Transverse colon (tissue), 4 donors: Measurements from ENCODE around the gene FAM118B. TPM values are rescaled to one million over a fixed set of nuclear protein-coding genes. Genes with fewer than 3 reads are reported as not detected.
"Not testable (repeated sequence)": the region's sequence is repeated elsewhere in the genome, so short reads cannot be mapped to it uniquely, and the experiment has no call there.

Experiments
- DNase-seq: peaks from one replicate; pipeline ENCODE4 v3.0.0-alpha.2; 2019
- H3K27ac ChIP-seq, 4 donors: fragments of 200-600 bp; sonication (generic); 2 replicates each; pipeline ENCODE4 v1.5.1; 2016 to 2018; ENCODE audit warnings: inconsistent platforms in 4 of 4
- H3K27me3 ChIP-seq: fragments of 200-600 bp; sonication (generic); 2 replicates; pipeline ENCODE4 v1.5.1; 2017; ENCODE audit warnings: inconsistent platforms
- H3K36me3 ChIP-seq, 4 donors: fragments of 200-600 bp; sonication (generic); 2 replicates each; pipeline ENCODE4 v1.5.1; 2017 to 2019; ENCODE audit warnings: inconsistent platforms in 4 of 4
- H3K4me1 ChIP-seq, 4 donors: fragments of 200-600 bp; sonication (generic); 2 replicates each; pipeline ENCODE4 v1.5.1; 2017 to 2020; ENCODE audit warnings: inconsistent platforms in 4 of 4
- H3K4me3 ChIP-seq, 4 donors: fragments of 200-600 bp; sonication (generic); 1 replicate in 1 of 4; 2 replicates in 3 of 4; pipeline versions ENCODE4 v1.5.1 to v1.6.1; 2017 to 2019; ENCODE audit warnings: inconsistent platforms in 4 of 4
- H3K9me3 ChIP-seq, 2 donors: fragments of 200-600 bp; sonication (generic); 2 replicates each; pipeline ENCODE4 v1.5.1; 2017 to 2019; ENCODE audit warnings: inconsistent platforms in 2 of 2
- EP300 ChIP-seq: sonication (generic); formaldehyde crosslinking; IDR thresholded peaks from one replicate; pipeline ENCODE4 v1.6.1; 2017; ENCODE audit warnings: antibody characterized with exemption, low read depth
- POLR2A ChIP-seq: fragments of 450-650 bp; IDR thresholded peaks from one replicate; pipeline ENCODE4 v1.6.1; 2016; ENCODE audit warnings: antibody characterized with exemption, mild to moderate bottlenecking, moderate library complexity
- POLR2AphosphoS5 ChIP-seq, 3 donors: sonication (generic); formaldehyde crosslinking; IDR thresholded peaks; one replicate each; pipeline ENCODE4 v1.6.1; 2016; ENCODE audit warnings: antibody characterized with exemption in 3 of 3
- WGBS, 2 donors: methylation state at CpG; one replicate each; pipeline ENCODE4 v1.1.5; 2018; ENCODE audit warnings: low coverage in 1 of 2; 5-methylcytosine and 5-hydroxymethylcytosine counted together
- in situ Hi-C, 4 donors: fragments of 200-750 bp; cut with MboI; loops; one replicate each; pipeline versions ENCODE4 v1.15.0 to v1.15.1; 2017; ENCODE audit warnings: low sequenced_read_pairs in 3 of 4, low pct_ligation_motif_present in 1 of 4, low pct_unique_long_range_greater_than_20kb in 1 of 4
- intact Hi-C: fragments of 100-400 bp; cut with DNase I; formaldehyde crosslinking; loops from one replicate; pipeline ENCODE4 v1.15.1; 2023; ENCODE audit warnings: low total_unique reads
- total RNA-seq, 4 donors: library from RNA; depleted of rRNA; stranded (reverse); fragments of >200 nt; gene quantifications; one replicate each; pipeline ENCODE4 v1.1.0, GENCODE V29; 2016
- TF ChIP-seq, protein P1 (sequence below), 5 experiments: fragments of 200-600 bp in 3 of 5; fragments of 450-650 bp in 2 of 5; sonication (generic) in 3 of 5; IDR thresholded peaks; 1 replicate in 2 of 5; 2 replicates in 3 of 5; pipeline ENCODE4 v1.5.1; 2016 to 2017; ENCODE audit warnings: antibody characterized with exemption in 5 of 5, inconsistent platforms in 3 of 5, mild to moderate bottlenecking in 2 of 5, moderate library complexity in 1 of 5

Gene FAM118B
- total RNA-seq, 4 donors from 2014 or later: 13.7 to 54.5 (median 47.3) TPM

DNA sequence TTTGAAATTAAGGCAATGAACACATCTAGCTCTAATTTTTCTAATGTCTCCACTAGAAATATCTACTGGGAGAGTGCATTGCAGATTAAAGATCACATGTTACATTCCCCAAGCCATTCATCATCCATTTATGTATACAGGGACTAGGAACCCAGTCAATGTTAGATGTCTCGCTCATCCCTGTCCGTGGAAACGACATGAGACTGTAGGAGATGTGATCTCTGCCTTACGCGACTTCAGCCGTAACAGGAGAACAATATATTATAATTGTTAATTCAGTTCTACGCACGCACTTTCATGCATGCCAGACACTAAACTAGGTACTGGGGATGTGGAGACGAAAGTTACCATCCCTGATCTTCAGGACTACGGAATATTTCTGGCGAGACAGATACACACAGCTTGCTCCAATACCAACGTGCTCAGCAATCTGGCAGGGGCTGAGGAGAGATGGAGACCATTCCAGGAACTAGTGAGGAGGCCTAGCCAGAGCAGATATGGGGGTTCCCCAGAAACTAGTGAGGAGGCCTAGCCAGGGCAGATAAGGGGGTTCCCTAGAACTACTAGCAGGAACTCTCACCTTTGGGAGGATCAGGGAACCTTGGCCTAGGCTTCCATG lies 93.0 kb downstream of the FAM118B start:
- Histone ChIP-seq H3K27ac (peak overlapping the region; percentile 85 to 93 (median 88)), H3K27me3 (no peaks in the 10 kb centered on the region), H3K4me1 (peaks cover 4 to 21% (median 11%) of the 10 kb centered on the region in 4 donors), H3K9me3 (no peaks in the 10 kb centered on the region), H3K4me3 (peak overlapping the region; percentile 32 to 68 (median 50)), H3K36me3 (no peaks in the 10 kb centered on the region)
- WGBS, 2 donors: 40 to 69% methylated on average over 8 to 12 of the region's 12 CpGs
- intact Hi-C loops: no loop called here
- TF ChIP-seq POLR2A (no peak), EP300 (no peak), POLR2AphosphoS5 (IDR thresholded peaks at IDR 0.05) (no peak)
- TF ChIP-seq, protein P1, sequence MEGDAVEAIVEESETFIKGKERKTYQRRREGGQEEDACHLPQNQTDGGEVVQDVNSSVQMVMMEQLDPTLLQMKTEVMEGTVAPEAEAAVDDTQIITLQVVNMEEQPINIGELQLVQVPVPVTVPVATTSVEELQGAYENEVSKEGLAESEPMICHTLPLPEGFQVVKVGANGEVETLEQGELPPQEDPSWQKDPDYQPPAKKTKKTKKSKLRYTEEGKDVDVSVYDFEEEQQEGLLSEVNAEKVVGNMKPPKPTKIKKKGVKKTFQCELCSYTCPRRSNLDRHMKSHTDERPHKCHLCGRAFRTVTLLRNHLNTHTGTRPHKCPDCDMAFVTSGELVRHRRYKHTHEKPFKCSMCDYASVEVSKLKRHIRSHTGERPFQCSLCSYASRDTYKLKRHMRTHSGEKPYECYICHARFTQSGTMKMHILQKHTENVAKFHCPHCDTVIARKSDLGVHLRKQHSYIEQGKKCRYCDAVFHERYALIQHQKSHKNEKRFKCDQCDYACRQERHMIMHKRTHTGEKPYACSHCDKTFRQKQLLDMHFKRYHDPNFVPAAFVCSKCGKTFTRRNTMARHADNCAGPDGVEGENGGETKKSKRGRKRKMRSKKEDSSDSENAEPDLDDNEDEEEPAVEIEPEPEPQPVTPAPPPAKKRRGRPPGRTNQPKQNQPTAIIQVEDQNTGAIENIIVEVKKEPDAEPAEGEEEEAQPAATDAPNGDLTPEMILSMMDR (IDR thresholded peaks at IDR 0.05): no peak
- no peak for DNase-seq
- in situ Hi-C loops: loop anchor here in 2 of 4 donors (25.0 kb wide), 2 partner anchors 108 to 183 kb away; no protein-coding TSS in a partner anchor

GRCh38 chr11:126305699-126306098 lies 94.1 kb downstream of the FAM118B start:
- TF ChIP-seq POLR2AphosphoS5 (IDR thresholded peaks at IDR 0.05) (no peak), EP300 (no peak), POLR2A (no peak)
- TF ChIP-seq, protein P1 (IDR thresholded peaks at IDR 0.05): no peak
- peaks cover 4 to 24% (median 14%) of the 10 kb centered on the region in 4 donors for H3K4me1 ChIP-seq
- in situ Hi-C loops: loop anchor here in 2 of 4 donors (25.0 kb wide), 2 partner anchors 107 to 182 kb away; no protein-coding TSS in a partner anchor
- WGBS, 2 donors: 80 to 85% methylated on average over 2 to 4 of the region's 4 CpGs
- H3K27me3 ChIP-seq: no peaks in the 10 kb centered on the region
- no peaks in the 10 kb centered on the region for H3K9me3 ChIP-seq
- H3K36me3 ChIP-seq: no peaks in the 10 kb centered on the region
- H3K27ac ChIP-seq: peak overlapping the region in 1 of 4 donors; percentile 10
- DNase-seq: no peak
- no peak overlapping the region for H3K4me3 ChIP-seq
- intact Hi-C loops: no loop called here

DNA sequence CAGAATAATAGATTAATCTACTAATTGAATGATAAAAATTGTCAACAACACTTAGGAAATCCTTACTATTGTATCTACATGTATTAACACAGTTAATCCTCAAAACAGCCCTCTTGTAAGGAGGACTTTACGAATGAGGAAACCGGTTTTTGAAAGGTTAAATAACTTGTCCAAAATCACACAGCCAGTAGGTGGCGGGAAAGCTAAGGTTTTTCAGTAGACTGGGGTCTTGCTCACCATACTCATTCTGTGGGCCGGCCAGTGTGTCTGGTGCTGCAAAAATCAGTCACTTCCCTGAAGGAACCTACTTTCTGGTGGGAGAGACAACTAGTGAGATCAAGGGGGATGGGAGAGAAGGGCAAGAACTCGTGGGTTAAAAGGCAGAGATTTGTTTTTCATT lies 96.1 kb downstream of the FAM118B start:
- TF ChIP-seq POLR2AphosphoS5 (IDR thresholded peaks at IDR 0.05) (no peak), POLR2A (no peak), EP300 (no peak)
- TF ChIP-seq, protein P1 (IDR thresholded peaks at IDR 0.05): no peak
- Histone ChIP-seq H3K27ac (peak overlapping the region in 1 of 4 donors; percentile 26), H3K27me3 (no peaks in the 10 kb centered on the region), H3K4me1 (peaks cover 4 to 40% (median 19%) of the 10 kb centered on the region in 4 donors), H3K4me3 (no peak overlapping the region), H3K36me3 (no peaks in the 10 kb centered on the region), H3K9me3 (no peaks in the 10 kb centered on the region)
- DNase-seq: no peak
- in situ Hi-C loops (loop anchor here in 2 of 4 donors (25.0 kb wide), 2 partner anchors 105 to 180 kb away; no protein-coding TSS in a partner anchor), intact Hi-C loops (no loop called here)
- whole genome bisulfite sequencing, 2 donors: 54 to 65% methylated on average over 5 of the region's 5 CpGs

- 84 to 94% methylated on average over 3 to 4 of the region's 4 CpGs for WGBS, 2 donors
- H3K4me1 ChIP-seq: peaks cover 4 to 41% (median 20%) of the 10 kb centered on the region in 4 donors
- intact Hi-C loops (no loop called here), in situ Hi-C loops (loop anchor here in 2 of 4 donors (25.0 kb wide), 2 partner anchors 104 to 179 kb away; no protein-coding TSS in a partner anchor)
- no peaks in the 10 kb centered on the region for H3K27me3 ChIP-seq
- H3K4me3 ChIP-seq: no peak overlapping the region
- TF ChIP-seq, protein P1 (IDR thresholded peaks at IDR 0.05): no peak
- TF ChIP-seq POLR2AphosphoS5 (IDR thresholded peaks at IDR 0.05): no peak
- TF ChIP-seq EP300: no peak
- TF ChIP-seq POLR2A: no peak
- no peaks in the 10 kb centered on the region for H3K9me3 ChIP-seq
- no peak for DNase-seq
- no peaks in the 10 kb centered on the region for H3K36me3 ChIP-seq
- peak overlapping the region in 1 of 4 donors; percentile 50 for H3K27ac ChIP-seq
These were observed 96.7 kb downstream of the FAM118B start for GRCh38 chr11:126308271-126308671.

GRCh38 chr11:126308771-126309170 lies 97.2 kb downstream of the FAM118B start:
- WGBS, 2 donors: 83 to 92% methylated on average over 3 to 4 of the region's 4 CpGs
- H3K27me3 ChIP-seq, H3K36me3 ChIP-seq, H3K4me3 ChIP-seq, H3K9me3 ChIP-seq, intact Hi-C loops, DNase-seq: not testable (repeated sequence)
- Histone ChIP-seq H3K27ac (peak overlapping the region in 1 of 4 donors; percentile 50), H3K4me1 (peaks cover 4 to 36% (median 18%) of the 10 kb centered on the region in 4 donors)
- in situ Hi-C loops: loop anchor here in 2 of 4 donors (25.0 kb wide), 2 partner anchors 104 to 179 kb away; no protein-coding TSS in a partner anchor
